Measurements from ENCODE around the gene STXBP6. TPM values are rescaled to one million over a fixed set of nuclear protein-coding genes. Genes with fewer than 3 reads are reported as not detected.

STXBP6 gene
- total and polyA plus RNA-seq, 7 donors: 7.1 to 32.8 (median 14.3) TPM

GRCh38 chr14:24879661-24880386, 170.1 kb downstream of the STXBP6 start:
- WGBS, 2 donors: 89 to 94% methylated on average over 8 of the region's 8 CpGs
- no peak overlapping the region for H3K4me3 ChIP-seq
- H3K27me3 ChIP-seq: no peaks in the 10 kb centered on the region
- H3K36me3 ChIP-seq: no peaks in the 10 kb centered on the region
- peak overlapping the region in 3 of 4 donors; percentile 36 to 38 (median 37) for H3K27ac ChIP-seq
- peaks cover 0 to 25% (median 22%) of the 10 kb centered on the region in 4 donors for H3K4me1 ChIP-seq
- H3K9me3 ChIP-seq: no peaks in the 10 kb centered on the region
- no peak for TF ChIP-seq EP300 (IDR thresholded peaks at IDR 0.05)
- TF ChIP-seq POLR2AphosphoS5 (IDR thresholded peaks at IDR 0.05): no peak
- no peak for TF ChIP-seq CTCF (IDR thresholded peaks at IDR 0.05)
- no peak for TF ChIP-seq POLR2A (IDR thresholded peaks at IDR 0.05)
- intact Hi-C loops (cut with DNase I): no loop called here
- no peak for DNase-seq

- TF ChIP-seq CTCF (IDR thresholded peaks at IDR 0.05) (no peak), POLR2AphosphoS5 (IDR thresholded peaks at IDR 0.05) (no peak), EP300 (IDR thresholded peaks at IDR 0.05) (no peak), POLR2A (IDR thresholded peaks at IDR 0.05) (no peak)
- peaks cover 0 to 25% (median 22%) of the 10 kb centered on the region in 4 donors for H3K4me1 ChIP-seq
- intact Hi-C loops (cut with DNase I): no loop called here
- 71 to 80% methylated on average over 1 of the region's 1 CpG for WGBS, 2 donors
- H3K4me3 ChIP-seq: no peak overlapping the region
- H3K27me3 ChIP-seq: no peaks in the 10 kb centered on the region
- H3K27ac ChIP-seq: no peak overlapping the region
- no peaks in the 10 kb centered on the region for H3K9me3 ChIP-seq
- DNase-seq: no peak
- H3K36me3 ChIP-seq: no peaks in the 10 kb centered on the region
Observed at GRCh38 chr14:24876996-24877395, 173.0 kb downstream of the STXBP6 start.

GRCh38 chr14:24875991-24876878, 173.7 kb downstream of the STXBP6 start:
- DNase-seq: no peak
- TF ChIP-seq CTCF (IDR thresholded peaks at IDR 0.05): no peak
- TF ChIP-seq POLR2AphosphoS5 (IDR thresholded peaks at IDR 0.05): no peak
- no peak for TF ChIP-seq EP300 (IDR thresholded peaks at IDR 0.05)
- 33 to 46% methylated on average over 4 of the region's 4 CpGs for WGBS, 2 donors
- intact Hi-C loops (cut with DNase I): no loop called here
- Histone ChIP-seq H3K4me3 (no peak overlapping the region), H3K9me3 (no peaks in the 10 kb centered on the region), H3K27ac (peak overlapping the region in 2 of 4 donors; percentile 9), H3K27me3 (no peaks in the 10 kb centered on the region), H3K36me3 (no peaks in the 10 kb centered on the region), H3K4me1 (peaks cover 0 to 18% (median 15%) of the 10 kb centered on the region in 4 donors)

GRCh38 chr14:24875203-24875838, 174.6 kb downstream of the STXBP6 start:
- intact Hi-C loops (cut with DNase I): no loop called here
- 66 to 79% methylated on average over 4 of the region's 4 CpGs for WGBS, 2 donors
- peaks cover 0 to 9% (median 6%) of the 10 kb centered on the region in 4 donors for H3K4me1 ChIP-seq

More at GRCh38 chr14:24875203-24875838, 174.6 kb downstream of the STXBP6 start:
- H3K27me3 ChIP-seq: no peaks in the 10 kb centered on the region
- DNase-seq: no peak
- TF ChIP-seq CTCF (IDR thresholded peaks at IDR 0.05) (no peak), EP300 (IDR thresholded peaks at IDR 0.05) (no peak), POLR2A (IDR thresholded peaks at IDR 0.05) (no peak), POLR2AphosphoS5 (IDR thresholded peaks at IDR 0.05) (no peak)
- H3K9me3 ChIP-seq: no peaks in the 10 kb centered on the region
- no peak overlapping the region for H3K27ac ChIP-seq
- H3K36me3 ChIP-seq: no peaks in the 10 kb centered on the region
- H3K4me3 ChIP-seq: no peak overlapping the region
